ENCODE results near the gene SYNGR3.
A peak's percentile ranks its signal among the peaks of the same experiment; 100 is the strongest.
"Not testable (repeated sequence)": the region's sequence is repeated elsewhere in the genome, so short reads cannot be mapped to it uniquely, and the experiment has no call there.

The SYNGR3 gene

GRCh38 chr16:1959269-1960039 lies 30.3 kb upstream of the SYNGR3 start, which contains the start of gene NDUFB10:
NDUFB10 (plus strand) TSS chr16:1959538; CDS start chr16:1959625, 87 bp downstream.
- DNase-seq (ENCODE audit: low spot score), result peak; percentile 93

- peak; percentile 80 for DNase-seq (ENCODE audit: low spot score)
Observed at GRCh38 chr16:1960665-1961630, 28.8 kb upstream of the SYNGR3 start.

- peak; percentile 73 for DNase-seq (ENCODE audit: low spot score)
Observed at GRCh38 chr16:1961651-1962067, 28.1 kb upstream of the SYNGR3 start.

GRCh38 chr16:1962161-1963153 lies 27.3 kb upstream of the SYNGR3 start:
- DNase-seq (ENCODE audit: low spot score), result not testable (repeated sequence)

- peak; percentile 37 for DNase-seq (ENCODE audit: low spot score)
Observed at GRCh38 chr16:1963806-1964505, 25.8 kb upstream of the SYNGR3 start.

GRCh38 chr16:1964506-1965395 lies 25.0 kb upstream of the SYNGR3 start, which contains the start of gene RPS2:
RPS2 (minus strand) TSS chr16:1964826; CDS start chr16:1964625, 201 bp downstream.
- peak; percentile 99 for DNase-seq (ENCODE audit: low spot score)

GRCh38 chr16:1965396-1966001 lies 24.3 kb upstream of the SYNGR3 start:
- DNase-seq (ENCODE audit: low spot score), result no peak

GRCh38 chr16:1966460-1966859 lies 23.3 kb upstream of the SYNGR3 start, which contains the start of gene RNF151:
RNF151 (plus strand) TSS chr16:1966856; CDS start chr16:1966882, 26 bp downstream.
- DNase-seq (ENCODE audit: low spot score), result no peak

- DNase-seq (ENCODE audit: low spot score), result no peak
Observed at GRCh38 chr16:1968146-1968953, 21.4 kb upstream of the SYNGR3 start.

GRCh38 chr16:1971796-1972489 lies 17.8 kb upstream of the SYNGR3 start, which contains the start of gene TBL3:
TBL3 (plus strand) TSS chr16:1972053; CDS start chr16:1972165, 112 bp downstream.
- peak; percentile 94 for DNase-seq (ENCODE audit: low spot score)

GRCh38 chr16:1972490-1972877 lies 17.3 kb upstream of the SYNGR3 start:
- peak; percentile 67 for DNase-seq (ENCODE audit: low spot score)

GRCh38 chr16:1973461-1974156 lies 16.2 kb upstream of the SYNGR3 start:
- DNase-seq (ENCODE audit: low spot score), result no peak

GRCh38 chr16:1974157-1975070 lies 15.4 kb upstream of the SYNGR3 start:
- DNase-seq (ENCODE audit: low spot score), result no peak

- DNase-seq (ENCODE audit: low spot score), result no peak
Observed at GRCh38 chr16:1975432-1976215, 14.1 kb upstream of the SYNGR3 start.

- DNase-seq (ENCODE audit: low spot score), result no peak
Observed at GRCh38 chr16:1976216-1976520, 13.6 kb upstream of the SYNGR3 start.

Data from RKO (cell line).